Small intestine (tissue), 7 donors: ENCODE data around the gene WDR90. TPM values are rescaled to one million over a fixed set of nuclear protein-coding genes. Genes with fewer than 3 reads are reported as not detected.
A peak's percentile ranks its signal among the peaks of the same experiment; 100 is the strongest.

Experiments
- DNase-seq, 2 donors: peaks; one replicate each; pipeline versions ENCODE4 v3.0.0 to v3.0.0-alpha.2; 2013
- FAIRE-seq: peaks from 2 replicates; lab custom pipeline; 2012; peaks lifted over from hg19 to GRCh38; lab: Jason Lieb, UNC
- H3K27ac ChIP-seq, 3 donors: one replicate each; pipeline ENCODE4 v1.5.1; 2013; ENCODE audit warnings: low read length in 2 of 3, mild to moderate bottlenecking in 2 of 3, control low read depth in 1 of 3, inconsistent platforms in 1 of 3, low read depth in 1 of 3, moderate library complexity in 1 of 3
- H3K27me3 ChIP-seq, 3 donors: one replicate each; pipeline ENCODE4 v1.6.1; 2013; ENCODE audit warnings: low read length in 3 of 3, inconsistent platforms in 1 of 3; ENCODE audit not compliant: control insufficient read depth in 3 of 3, insufficient read depth in 3 of 3
- H3K36me3 ChIP-seq, 3 donors: one replicate each; pipeline ENCODE4 v1.6.1; 2013; ENCODE audit warnings: low read length in 3 of 3, inconsistent platforms in 1 of 3, low read depth in 1 of 3, mild to moderate bottlenecking in 1 of 3, moderate library complexity in 1 of 3; ENCODE audit not compliant: control insufficient read depth in 3 of 3, insufficient read depth in 2 of 3
- H3K4me1 ChIP-seq, 3 donors: one replicate each; pipeline ENCODE4 v1.6.1; 2013; ENCODE audit warnings: low read length in 2 of 3, inconsistent platforms in 1 of 3, low read depth in 1 of 3, mild to moderate bottlenecking in 1 of 3, moderate library complexity in 1 of 3; ENCODE audit not compliant: control insufficient read depth in 3 of 3, insufficient read depth in 2 of 3
- H3K4me3 ChIP-seq, 3 donors: one replicate each; pipeline ENCODE4 v1.5.1; 2013; ENCODE audit warnings: low read length in 3 of 3, control low read depth in 1 of 3, inconsistent platforms in 1 of 3, low read depth in 1 of 3, mild to moderate bottlenecking in 1 of 3, moderate library complexity in 1 of 3
- H3K9me3 ChIP-seq, 2 donors: one replicate each; pipeline ENCODE4 v1.6.1; 2013; ENCODE audit warnings: low read depth in 1 of 2, low read length in 1 of 2; ENCODE audit not compliant: control insufficient read depth in 2 of 2, insufficient read depth in 1 of 2
- WGBS, 3 donors: extraction: QIAGEN DNeasy Blood & Tissue Kit; methylation state at CpG; one replicate each; pipeline ENCODE4 v1.1.7; 2013; 5-methylcytosine and 5-hydroxymethylcytosine counted together
- polyA plus RNA-seq, 4 donors: library from polyadenylated mRNA; stranded (reverse) in 3 of 4; unstranded in 1 of 4; fragments of 200-250 nt in 3 of 4; fragments of 120-200 nt in 1 of 4; gene quantifications; one replicate each; pipeline versions ENCODE4 v1.2.1 to v1.2.3, GENCODE V29; 2013
- donor health status: healthy with polysubstance abuse.
- donor health status: control.
- donor health status: control.
- donor health status: Bipolar disorder and iron deficiency.
- donor health status: healthy.

Gene WDR90
- polyA plus RNA-seq, 4 donors: 15.7 to 36.5 (median 25.6) TPM

DNA sequence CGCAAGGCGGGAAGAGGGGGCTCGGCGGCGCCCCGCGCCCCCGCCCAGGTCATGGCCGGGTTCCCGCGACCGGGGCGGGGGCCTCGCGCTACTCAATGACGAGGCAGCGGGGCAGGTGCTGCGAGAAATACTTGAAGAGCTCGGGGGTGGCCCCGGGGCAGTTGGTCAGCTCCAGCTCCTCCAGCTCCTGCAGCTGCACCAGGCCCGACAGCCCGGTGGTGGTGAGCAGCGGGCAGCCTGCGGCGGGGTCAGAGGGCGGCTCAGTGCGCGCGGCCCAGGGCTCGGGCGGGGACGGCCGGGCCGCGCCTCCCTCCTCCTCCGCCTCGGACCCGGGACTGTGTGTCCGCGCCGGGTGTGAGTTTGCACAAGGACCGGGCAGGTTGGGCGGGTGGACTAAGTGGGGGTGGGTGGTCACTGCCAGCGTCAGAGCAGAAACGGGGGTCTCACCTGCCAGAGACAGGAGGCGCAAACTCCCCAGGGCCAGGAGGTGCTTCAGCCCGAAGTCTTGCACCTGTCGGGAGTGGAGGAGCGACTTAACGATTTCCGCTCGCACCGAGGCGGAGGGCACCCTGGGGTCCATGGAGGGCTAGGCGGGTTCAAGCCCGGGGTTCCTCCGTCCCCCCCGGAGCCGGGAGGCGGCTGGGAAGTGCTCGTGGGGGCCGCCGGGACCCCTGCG lies 45.2 kb downstream of the WDR90 start:
- Histone ChIP-seq H3K9me3 (no peaks in the 10 kb centered on the region), H3K27me3 (peaks cover 3 to 61% (median 5%) of the 10 kb centered on the region in 3 donors), H3K27ac (no peak overlapping the region), H3K4me3 (peak overlapping the region in 1 of 3 donors; percentile 28), H3K4me1 (peaks cover 3 to 20% (median 6%) of the 10 kb centered on the region in 3 donors), H3K36me3 (no peaks in the 10 kb centered on the region)
- 2% methylated on average over 38 to 64 of the region's 64 CpGs for WGBS, 3 donors
- FAIRE-seq (no peak), DNase-seq (no peak)

- Histone ChIP-seq H3K27me3 (peaks cover 3 to 67% (median 7%) of the 10 kb centered on the region in 3 donors), H3K36me3 (no peaks in the 10 kb centered on the region), H3K4me3 (peak overlapping the region in 1 of 3 donors; percentile 28), H3K4me1 (peaks cover 0 to 14% (median 3%) of the 10 kb centered on the region in 3 donors), H3K9me3 (no peaks in the 10 kb centered on the region), H3K27ac (no peak overlapping the region)
- no peak for DNase-seq
- WGBS, 3 donors: 1 to 2% (median 1%) methylated on average over 32 to 37 of the region's 37 CpGs
- no peak for FAIRE-seq
These were observed 45.7 kb downstream of the WDR90 start for GRCh38 chr16:694863-695354.

DNA sequence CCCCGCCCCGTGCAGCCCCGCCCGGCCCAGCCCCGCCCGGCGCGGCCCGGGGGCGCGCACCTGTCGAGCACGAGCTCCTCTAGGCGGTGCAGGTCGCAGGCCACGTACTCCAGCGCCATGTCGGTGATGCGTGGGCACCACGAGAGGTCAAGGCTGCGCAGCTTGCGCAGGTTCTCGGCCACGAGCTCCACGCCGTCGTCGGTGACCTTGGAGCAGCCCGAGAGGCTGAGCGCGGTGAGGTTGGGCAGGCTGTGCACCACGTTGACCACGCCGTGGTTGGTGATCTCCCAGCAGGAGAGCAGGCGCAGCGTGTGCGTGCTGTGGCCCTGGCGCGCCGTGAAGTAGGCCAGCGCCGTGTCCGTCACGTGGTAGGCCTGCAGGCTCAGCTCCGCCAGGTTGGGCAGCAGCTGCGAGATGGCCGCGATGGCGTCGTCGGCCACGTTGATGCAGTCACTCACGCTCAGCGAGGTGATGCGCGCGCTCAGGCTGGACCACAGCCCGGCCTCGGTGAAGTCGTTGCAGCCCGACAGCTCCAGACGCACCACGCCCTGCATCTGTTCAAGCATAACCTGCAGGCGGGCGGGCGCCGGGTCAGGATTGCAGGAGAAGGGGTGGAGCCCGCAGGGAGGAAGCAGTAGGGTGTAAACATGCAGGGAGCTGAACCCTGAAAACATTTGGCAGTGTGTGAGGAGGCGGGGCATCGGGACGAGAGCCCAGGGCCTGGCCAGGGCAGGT lies 46.4 kb downstream of the WDR90 start:
- Histone ChIP-seq H3K27ac (peak overlapping the region in 1 of 3 donors; percentile 87), H3K9me3 (no peaks in the 10 kb centered on the region), H3K36me3 (no peaks in the 10 kb centered on the region), H3K4me3 (peak overlapping the region in 2 of 3 donors; percentile 19 to 28), H3K4me1 (peaks cover 0 to 14% (median 3%) of the 10 kb centered on the region in 3 donors), H3K27me3 (peaks cover 3 to 73% (median 7%) of the 10 kb centered on the region in 3 donors)
- WGBS, 3 donors: 0 to 2% (median 1%) methylated on average over 60 to 71 of the region's 71 CpGs
- peak; percentile 56 to 90 for DNase-seq
- FAIRE-seq: no peak

DNA sequence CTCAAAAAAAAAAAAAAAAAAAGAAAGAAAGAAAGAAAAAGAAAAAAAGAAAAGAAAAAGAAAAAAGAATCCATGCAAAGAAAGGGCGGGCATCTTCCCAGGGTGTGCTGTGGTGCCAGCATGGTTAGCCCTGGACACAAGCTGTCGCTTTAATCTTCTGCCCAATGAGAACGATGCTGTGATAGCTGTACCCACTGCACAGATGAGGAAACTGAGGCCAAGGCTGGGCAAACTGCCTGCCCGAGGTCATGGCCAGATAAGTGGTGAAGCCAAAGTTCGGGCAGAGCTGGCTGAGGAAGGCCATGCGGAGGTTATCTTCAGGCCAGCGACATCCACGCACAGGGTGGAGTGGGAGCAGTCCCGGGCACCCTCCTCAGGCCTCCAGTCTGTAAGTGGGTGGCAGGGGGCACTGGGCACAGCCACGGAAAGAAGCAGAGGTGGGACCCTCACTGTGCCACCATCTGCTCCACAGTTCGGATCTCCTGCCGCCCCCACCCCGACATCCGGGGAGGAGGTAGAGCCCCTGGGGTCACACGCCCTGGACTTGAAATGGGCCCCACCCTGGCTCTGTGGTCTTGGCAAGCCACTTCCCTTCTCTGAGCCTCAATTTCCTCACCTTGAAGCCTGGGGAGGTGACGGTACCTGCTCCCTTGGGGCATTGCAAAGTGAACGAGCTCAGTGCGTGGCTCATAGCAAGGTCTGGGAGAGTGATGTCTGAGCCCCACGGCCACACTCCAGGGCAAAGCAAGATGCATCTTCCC lies 49.9 kb downstream of the WDR90 start:
- H3K9me3 ChIP-seq: no peaks in the 10 kb centered on the region
- peaks cover 18 to 83% (median 27%) of the 10 kb centered on the region in 3 donors for H3K27me3 ChIP-seq
- no peaks in the 10 kb centered on the region for H3K36me3 ChIP-seq
- no peak for FAIRE-seq
- H3K4me3 ChIP-seq: no peak overlapping the region
- 59 to 65% (median 60%) methylated on average over 19 of the region's 19 CpGs for WGBS, 3 donors
- no peak for DNase-seq
- H3K4me1 ChIP-seq: peaks cover 0 to 14% (median 3%) of the 10 kb centered on the region in 3 donors
- H3K27ac ChIP-seq: no peak overlapping the region

- Histone ChIP-seq H3K27me3 (peaks cover 22 to 76% (median 31%) of the 10 kb centered on the region in 3 donors), H3K36me3 (no peaks in the 10 kb centered on the region), H3K4me3 (no peak overlapping the region), H3K4me1 (peaks cover 0 to under 1% (median 0%) of the 10 kb centered on the region in 3 donors), H3K9me3 (no peaks in the 10 kb centered on the region), H3K27ac (no peak overlapping the region)
- DNase-seq (peak in 1 of 2 donors; percentile 73), FAIRE-seq (no peak)
- WGBS, 3 donors: 7% methylated on average over 73 to 76 of the region's 76 CpGs
These were observed 51.8 kb downstream of the WDR90 start for GRCh38 chr16:700684-701584.

DNA sequence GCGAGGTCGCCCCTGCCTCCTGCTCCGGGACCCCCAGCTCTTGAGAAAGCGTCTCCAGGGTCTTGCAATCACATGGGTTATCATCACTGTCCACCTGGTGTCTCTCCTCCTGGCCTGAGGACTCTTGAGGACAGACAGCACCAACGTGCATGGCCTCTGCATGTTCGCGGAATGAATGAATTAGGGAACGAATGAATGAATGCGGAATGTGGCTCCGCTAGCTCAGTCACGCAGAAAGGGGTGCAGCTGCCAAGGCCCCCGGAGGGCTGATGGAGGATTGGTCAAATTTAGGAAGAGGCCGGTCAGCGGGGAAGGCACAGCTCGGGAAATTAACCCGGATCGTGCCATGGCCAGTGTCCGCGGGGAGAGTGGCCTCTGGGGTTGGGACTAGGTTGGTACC lies 53.2 kb downstream of the WDR90 start:
- no peak for FAIRE-seq
- peaks cover 28 to 80% (median 40%) of the 10 kb centered on the region in 3 donors for H3K27me3 ChIP-seq
- H3K36me3 ChIP-seq: no peaks in the 10 kb centered on the region

GRCh38 chr16:703406-703805 lies 54.2 kb downstream of the WDR90 start:
- FAIRE-seq (no peak), DNase-seq (no peak)
- WGBS, 3 donors: 59 to 79% (median 60%) methylated on average over 12 of the region's 12 CpGs
- no peaks in the 10 kb centered on the region for H3K9me3 ChIP-seq
- H3K36me3 ChIP-seq: no peaks in the 10 kb centered on the region
- H3K27me3 ChIP-seq: peaks cover 28 to 86% (median 48%) of the 10 kb centered on the region in 3 donors
- no peaks in the 10 kb centered on the region for H3K4me1 ChIP-seq
- no peak overlapping the region for H3K4me3 ChIP-seq
- no peak overlapping the region for H3K27ac ChIP-seq

More for the DNA sequence above, 53.2 kb downstream of the WDR90 start:
- no peaks in the 10 kb centered on the region for H3K4me1 ChIP-seq
- no peak overlapping the region for H3K27ac ChIP-seq
- 82 to 85% (median 84%) methylated on average over 19 of the region's 19 CpGs for WGBS, 3 donors
- no peak for DNase-seq
- no peaks in the 10 kb centered on the region for H3K9me3 ChIP-seq
- H3K4me3 ChIP-seq: no peak overlapping the region
